HG03442 (cell line): Measurements from ENCODE around the gene SCD5.

Experiments
- ATAC-seq: cut with Tn5 transposase; IDR thresholded peaks from one replicate; pipeline ENCODE4 v1.9.1; 2021; ENCODE audit warnings: mild to moderate bottlenecking, moderate library complexity; ENCODE audit not compliant: unreplicated experiment

Gene SCD5

GRCh38 chr4:82696117-82696860 is 102.3 kb downstream of the SCD5 start:
- ATAC-seq = no peak

GRCh38 chr4:82694892-82695291 is 103.7 kb downstream of the SCD5 start:
- no peak for ATAC-seq

GRCh38 chr4:82694046-82694445 is 104.5 kb downstream of the SCD5 start:
- ATAC-seq = no peak

DNA sequence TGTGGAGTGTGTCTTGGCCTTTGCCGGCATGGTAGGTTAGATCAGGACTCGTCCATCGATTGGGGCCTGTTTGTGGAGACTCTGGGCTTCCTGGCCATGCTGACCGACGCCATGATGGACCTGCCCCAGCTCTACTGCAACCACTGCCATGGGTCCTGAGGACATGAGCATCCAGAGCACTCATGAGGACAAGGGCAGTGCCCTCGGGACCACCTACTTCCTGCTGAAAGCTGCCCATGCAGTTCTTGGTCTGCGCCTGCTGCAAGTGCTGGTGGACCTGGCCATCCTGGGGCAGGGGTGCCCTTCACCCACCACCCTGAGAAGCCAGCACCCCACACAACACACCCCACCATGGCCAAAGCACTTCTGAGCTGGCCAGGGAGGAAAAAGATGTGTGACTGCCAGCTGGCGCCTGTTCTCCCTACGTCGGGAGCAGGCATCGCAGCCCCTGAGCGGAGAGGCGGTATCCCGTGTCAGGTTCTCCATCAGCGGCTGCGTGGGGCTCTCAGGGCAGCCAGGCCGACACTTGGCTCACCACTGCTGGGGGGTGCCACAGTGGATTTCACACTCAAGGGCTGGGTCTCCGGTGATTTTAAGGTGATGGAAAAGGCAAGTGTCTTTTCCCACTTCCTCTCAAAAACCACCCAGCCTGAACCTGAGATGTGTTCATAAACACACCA is 106.4 kb downstream of the SCD5 start:
- ATAC-seq = no peak

- ATAC-seq = no peak
These were observed 107.2 kb downstream of the SCD5 start for GRCh38 chr4:82691431-82691830.

DNA sequence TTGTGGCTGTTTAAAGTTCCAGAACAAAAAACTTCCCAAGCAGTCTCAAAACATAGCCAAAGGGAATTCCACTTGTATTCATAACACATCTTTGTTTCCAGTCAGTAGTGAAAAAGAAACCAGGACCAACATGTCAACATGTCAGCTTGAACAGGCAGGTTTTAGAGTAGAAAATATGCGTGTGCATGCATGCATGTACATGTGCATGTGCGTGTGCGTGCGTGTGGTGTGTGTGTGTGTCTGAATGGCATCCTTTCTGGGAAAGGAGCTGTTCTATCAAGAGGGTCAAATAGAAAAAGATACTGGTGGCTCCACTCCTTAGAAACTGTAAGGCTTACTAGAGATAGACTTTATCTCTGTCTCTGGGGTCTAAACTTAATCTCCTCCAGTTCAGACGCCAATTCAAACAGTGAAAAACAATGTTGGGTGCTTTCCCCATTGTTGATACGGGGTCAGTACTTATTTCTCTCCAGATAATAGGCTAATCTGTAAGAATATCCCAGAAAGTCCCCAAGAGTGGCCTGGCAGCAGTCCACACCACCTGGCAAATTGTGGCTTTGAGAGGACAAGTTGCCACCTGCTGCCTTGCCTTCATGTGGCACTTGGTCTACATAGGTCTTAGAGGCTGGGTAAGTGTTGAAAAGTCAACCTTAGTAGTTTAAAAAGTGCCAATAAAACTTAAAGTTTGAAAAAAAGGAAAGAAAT is 110.4 kb downstream of the SCD5 start:
- no peak for ATAC-seq

DNA sequence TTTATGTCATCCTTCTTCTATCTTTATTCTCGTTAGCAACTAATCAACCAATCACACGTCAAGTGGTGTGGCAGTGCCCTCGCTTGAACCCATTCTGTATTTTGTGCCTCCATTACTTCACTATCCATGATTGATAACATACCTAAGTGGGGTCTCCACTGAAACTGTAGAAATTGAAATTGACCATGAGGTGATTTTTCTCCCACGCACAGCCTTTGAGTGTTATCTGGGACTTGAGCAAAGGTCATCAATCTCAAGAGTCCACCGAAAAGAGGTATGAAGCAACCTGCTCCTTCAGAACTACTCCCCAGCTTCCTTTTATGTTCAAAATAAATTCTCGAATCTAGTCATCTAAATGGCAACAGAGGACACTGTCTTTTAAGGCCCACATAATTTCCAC is 111.1 kb downstream of the SCD5 start:
- no peak for ATAC-seq

- ATAC-seq = no peak
These were observed 116.8 kb downstream of the SCD5 start for GRCh38 chr4:82681754-82682153.

DNA sequence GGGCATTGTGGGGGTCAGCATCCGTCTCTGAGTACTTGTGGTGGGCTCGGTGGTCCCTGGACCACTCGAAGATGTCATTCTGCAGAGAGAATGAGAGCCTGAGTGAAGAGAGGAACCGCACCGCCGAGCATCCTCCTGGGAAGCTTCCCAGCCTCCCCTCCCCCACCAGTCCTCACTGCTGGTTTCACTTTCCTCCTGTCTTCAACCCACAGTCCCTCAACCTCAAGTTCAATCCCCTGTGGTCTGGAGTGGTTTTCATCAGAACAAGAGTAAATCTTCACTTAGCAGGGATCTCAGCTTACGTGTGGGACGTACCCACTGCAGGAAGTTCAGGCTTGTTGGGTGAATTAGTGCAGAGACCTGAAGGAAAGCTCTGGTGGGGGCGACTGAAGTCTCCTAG is 117.8 kb downstream of the SCD5 start:
- no peak for ATAC-seq

DNA sequence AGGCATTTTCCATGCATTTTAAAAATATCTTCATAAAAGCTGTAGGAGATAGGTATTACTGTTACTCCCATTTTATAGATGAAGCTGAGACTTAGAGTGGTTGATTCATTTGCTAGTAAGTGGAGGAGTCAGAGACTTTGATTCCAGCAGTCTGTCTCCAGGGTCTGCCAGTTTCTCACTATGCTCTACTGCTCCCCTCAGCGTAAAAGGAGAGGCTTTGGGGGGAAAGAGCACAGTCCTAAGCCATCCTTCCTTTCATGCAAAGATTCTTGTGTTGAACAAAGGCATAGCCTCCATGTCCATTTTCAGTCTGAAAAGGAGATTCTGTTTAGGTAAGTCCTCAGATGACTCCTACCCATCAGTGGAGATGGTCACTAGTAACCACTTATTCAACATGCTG is 119.1 kb downstream of the SCD5 start:
- ATAC-seq = no peak

- no peak for ATAC-seq
These were observed 120.5 kb downstream of the SCD5 start for GRCh38 chr4:82678051-82678450.

GRCh38 chr4:82677327-82677726 is 121.3 kb downstream of the SCD5 start:
- no peak for ATAC-seq

GRCh38 chr4:82667761-82668480 is 130.7 kb downstream of the SCD5 start:
- ATAC-seq = no peak

- ATAC-seq = no peak
These were observed 131.5 kb downstream of the SCD5 start for GRCh38 chr4:82666970-82667665.

DNA sequence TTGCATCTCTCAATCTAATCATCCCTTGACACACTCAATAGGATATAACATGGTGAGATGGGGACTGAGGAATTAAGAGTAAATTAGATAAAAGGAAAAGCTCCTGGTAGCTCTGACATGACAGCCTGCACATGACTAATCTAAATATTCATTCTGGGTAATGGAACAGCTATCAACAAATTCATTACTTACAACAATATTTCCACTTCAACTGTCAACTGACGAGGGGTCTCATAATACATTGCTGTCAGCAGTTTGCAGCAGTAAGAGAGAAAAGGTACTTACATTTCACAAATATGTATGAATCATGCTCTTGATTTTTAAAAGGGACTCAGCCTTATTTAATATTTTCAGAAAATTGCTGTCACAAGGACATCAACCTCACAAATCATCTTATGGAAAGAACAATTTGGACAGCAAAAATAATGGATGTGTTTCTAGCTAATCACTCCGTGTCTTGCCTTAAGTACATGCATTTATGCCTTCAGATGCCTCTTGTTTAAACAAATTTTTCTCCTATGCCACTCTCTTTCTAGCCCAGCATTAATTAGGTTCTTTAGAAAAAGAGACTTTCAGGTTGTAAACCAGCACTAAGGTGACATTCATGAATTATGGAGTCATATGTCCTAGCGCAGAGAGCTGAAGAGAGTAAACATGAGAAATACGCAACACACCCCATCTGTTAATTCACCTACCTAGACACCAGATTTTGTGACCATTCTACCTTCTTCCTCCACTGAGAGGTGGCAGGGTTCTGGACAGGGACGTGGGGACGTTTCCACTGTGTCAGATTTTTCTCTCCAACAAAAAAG is 137.2 kb downstream of the SCD5 start:
- no peak for ATAC-seq

GRCh38 chr4:82652062-82652461 is 146.5 kb downstream of the SCD5 start:
- no peak for ATAC-seq

DNA sequence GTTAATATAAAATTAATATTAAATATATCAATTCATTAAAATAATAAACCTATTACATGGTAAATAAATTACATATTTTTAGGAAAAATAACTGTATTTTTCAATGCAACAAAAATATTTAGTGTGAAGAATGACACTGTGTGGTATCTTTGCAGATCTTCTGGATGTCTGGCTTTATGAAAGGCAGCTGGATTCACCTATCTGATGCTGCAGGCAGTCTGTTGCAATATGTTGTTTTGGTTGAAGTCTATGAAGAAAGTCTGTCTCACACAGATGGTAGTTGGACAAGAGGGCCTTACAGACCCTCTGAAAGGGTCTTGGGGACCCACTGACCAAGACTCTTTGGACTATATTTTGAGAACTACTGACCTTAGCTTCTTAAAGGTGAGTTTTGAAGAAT is 147.7 kb downstream of the SCD5 start:
- no peak for ATAC-seq

DNA sequence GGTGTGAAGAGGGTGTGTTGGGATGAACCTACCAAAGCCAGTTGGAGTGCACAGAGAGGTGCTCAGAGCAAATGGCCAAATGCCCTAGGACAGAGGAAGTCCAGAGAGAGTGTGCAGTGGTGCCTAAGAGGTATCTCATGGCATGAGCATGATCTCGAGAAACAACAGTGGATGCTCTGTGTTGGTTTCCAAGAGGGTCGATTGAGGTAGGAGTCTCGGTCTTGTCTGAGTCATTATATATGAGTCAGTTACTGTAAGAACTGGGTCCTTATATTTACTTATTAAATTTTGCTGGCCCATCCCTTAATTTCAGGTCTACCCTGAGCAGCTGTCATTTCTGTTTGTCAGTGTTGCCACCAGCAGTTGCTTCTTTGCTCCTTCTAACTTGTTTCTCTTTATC is 150.2 kb downstream of the SCD5 start:
- ATAC-seq = no peak

GRCh38 chr4:82645936-82646565 is 152.5 kb downstream of the SCD5 start:
- no peak for ATAC-seq
